ENCODE data around the gene WSCD2.

GRCh38 chr12:108190529-108190928 is 61.4 kb downstream of the WSCD2 start:
- TF ChIP-seq GATA2 (IDR thresholded peaks at IDR 0.05; ENCODE audit: low read depth, low read length): no peak
- no peak for TF ChIP-seq GATA3 (IDR thresholded peaks at IDR 0.05; ENCODE audit: low read depth, low read length)
